ENCODE data around the gene PLXND1.

The PLXND1 gene

DNA sequence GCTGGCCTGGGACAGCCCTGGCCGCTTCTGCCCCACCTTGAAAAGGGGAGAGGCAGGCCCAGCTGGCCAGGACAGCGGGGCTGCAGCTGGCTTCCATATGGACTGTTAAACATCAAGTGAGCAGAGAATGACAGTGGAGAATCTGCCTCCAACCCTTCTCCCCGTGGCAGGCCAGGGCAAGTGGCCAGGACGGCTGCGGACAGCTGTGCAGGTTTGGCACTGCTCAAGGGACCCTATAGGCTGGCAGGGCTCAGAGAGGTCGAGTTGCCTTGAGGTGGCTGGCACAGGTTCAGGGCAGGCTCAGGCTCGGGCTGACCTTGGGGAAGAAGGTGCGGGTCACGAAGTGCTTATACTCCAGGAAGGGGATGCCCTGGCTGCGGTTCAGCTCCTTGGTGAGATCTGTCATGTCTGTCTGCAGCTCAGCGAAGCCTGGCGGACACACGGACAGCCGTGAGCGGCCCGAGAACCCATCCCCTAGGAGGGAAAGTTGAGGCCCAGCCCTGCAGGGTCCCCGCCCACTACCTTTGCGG, 39.2 kb downstream of the PLXND1 start:
- no peak for DNase-seq (ENCODE audit: low read depth, low spot score)
- TF ChIP-seq, protein P1, sequence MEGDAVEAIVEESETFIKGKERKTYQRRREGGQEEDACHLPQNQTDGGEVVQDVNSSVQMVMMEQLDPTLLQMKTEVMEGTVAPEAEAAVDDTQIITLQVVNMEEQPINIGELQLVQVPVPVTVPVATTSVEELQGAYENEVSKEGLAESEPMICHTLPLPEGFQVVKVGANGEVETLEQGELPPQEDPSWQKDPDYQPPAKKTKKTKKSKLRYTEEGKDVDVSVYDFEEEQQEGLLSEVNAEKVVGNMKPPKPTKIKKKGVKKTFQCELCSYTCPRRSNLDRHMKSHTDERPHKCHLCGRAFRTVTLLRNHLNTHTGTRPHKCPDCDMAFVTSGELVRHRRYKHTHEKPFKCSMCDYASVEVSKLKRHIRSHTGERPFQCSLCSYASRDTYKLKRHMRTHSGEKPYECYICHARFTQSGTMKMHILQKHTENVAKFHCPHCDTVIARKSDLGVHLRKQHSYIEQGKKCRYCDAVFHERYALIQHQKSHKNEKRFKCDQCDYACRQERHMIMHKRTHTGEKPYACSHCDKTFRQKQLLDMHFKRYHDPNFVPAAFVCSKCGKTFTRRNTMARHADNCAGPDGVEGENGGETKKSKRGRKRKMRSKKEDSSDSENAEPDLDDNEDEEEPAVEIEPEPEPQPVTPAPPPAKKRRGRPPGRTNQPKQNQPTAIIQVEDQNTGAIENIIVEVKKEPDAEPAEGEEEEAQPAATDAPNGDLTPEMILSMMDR (IDR thresholded peaks at IDR 0.05; ENCODE audit: low read depth, low read length): no peak
- in situ Hi-C loops (cut with HindIII; ENCODE audit: low sequenced_read_pairs): no loop called here
- H3K4me3 ChIP-seq (ENCODE audit: low read depth, low read length): no peak overlapping the region

DNA sequence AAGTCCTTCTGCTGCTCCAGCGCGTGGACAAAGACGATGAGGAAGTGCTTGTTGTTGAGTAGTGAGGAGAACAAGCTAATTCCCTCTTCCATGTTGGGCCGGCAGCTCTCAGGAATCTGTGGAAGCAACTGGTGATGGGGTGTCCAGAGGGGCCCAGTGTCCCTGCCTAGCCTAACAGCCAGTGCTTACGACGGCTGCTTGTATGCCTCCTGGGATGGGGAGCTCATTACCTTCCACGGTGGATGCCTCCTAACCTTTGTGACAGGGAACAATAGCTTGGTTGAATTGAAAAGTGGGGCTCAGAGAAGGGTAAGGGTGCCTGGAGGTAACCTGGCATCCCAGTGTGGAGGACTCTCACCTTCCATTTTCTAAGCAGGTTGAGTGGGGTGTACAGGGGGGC, 40.6 kb downstream of the PLXND1 start:
- no peak for DNase-seq (ENCODE audit: low read depth, low spot score)
- TF ChIP-seq, protein P1 (IDR thresholded peaks at IDR 0.05; ENCODE audit: low read depth, low read length): no peak
- in situ Hi-C loops (cut with HindIII; ENCODE audit: low sequenced_read_pairs): no loop called here
- no peak overlapping the region for H3K4me3 ChIP-seq (ENCODE audit: low read depth, low read length)

DNA sequence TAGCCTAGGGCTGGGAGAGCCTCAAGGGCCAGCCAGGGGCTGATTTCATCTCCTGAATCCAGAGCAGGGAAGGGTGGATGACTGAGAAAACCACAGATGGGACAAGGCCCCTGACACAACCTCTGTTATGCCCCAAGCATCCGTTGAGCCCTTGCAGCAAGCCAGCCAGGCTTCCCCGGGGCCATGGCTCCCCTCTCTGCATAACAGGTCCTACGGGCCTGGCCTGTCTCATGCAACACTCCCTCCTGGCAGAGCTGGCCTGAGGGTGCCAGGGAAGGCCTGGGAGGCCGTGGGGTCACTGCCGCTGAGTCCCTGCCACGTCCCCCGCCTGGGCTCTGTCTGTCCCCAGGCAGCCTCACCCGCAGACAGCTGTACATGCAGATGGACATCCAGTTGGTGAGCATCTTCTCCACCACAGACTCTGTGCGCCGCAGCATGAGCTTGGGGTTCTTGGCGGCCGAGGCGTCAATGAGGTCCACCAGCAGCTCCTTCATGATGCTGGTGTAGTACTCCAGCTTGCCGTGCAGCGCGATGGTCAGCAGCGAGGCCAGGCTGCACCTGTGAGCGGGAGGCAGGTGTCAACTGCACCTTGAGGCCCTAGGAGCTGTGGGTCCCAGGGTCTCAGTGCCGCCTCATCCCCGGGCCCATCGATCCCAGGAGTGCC, 41.4 kb downstream of the PLXND1 start:
- in situ Hi-C loops (cut with HindIII; ENCODE audit: low sequenced_read_pairs): no loop called here
- H3K4me3 ChIP-seq (ENCODE audit: low read depth, low read length): no peak overlapping the region
- TF ChIP-seq, protein P1 (IDR thresholded peaks at IDR 0.05; ENCODE audit: low read depth, low read length): no peak
- DNase-seq (ENCODE audit: low read depth, low spot score): no peak

DNA sequence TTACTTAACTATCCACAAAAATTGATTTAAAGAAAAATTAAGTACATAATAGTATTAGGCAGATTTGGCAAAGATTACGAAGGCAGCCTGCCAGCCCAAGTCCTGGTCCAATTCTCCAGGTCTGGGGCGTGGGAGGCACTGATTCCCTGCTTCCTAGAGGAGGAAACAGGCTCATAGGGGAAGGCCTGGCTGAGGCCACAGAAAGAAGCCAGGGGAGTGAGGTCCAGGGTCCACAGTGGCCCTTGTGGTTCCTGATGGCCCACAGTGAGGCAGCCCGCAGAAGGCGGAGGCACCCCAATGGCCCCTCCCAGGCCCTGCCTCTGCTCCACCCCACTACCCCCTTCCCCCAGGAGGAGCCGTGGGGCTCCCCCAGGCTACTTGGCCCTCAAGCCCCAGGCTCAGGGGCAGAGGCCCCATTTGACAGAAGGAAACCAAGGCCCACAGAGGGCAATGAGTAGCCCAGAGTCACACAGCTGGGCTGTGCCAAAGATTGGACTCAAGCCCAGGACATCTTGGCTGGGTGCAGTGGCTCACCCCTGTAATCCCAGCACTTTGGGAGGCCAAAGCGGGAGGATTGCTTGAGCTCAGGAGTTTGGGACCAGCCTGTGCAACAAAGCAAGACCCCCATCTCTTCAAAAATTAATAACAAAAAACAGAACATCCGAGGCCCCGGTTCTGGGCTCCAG, 42.5 kb downstream of the PLXND1 start:
- in situ Hi-C loops (cut with HindIII; ENCODE audit: low sequenced_read_pairs): no loop called here
- DNase-seq (ENCODE audit: low read depth, low spot score): no peak
- no peak overlapping the region for H3K4me3 ChIP-seq (ENCODE audit: low read depth, low read length)
- TF ChIP-seq, protein P1 (IDR thresholded peaks at IDR 0.05; ENCODE audit: low read depth, low read length): no peak

DNA sequence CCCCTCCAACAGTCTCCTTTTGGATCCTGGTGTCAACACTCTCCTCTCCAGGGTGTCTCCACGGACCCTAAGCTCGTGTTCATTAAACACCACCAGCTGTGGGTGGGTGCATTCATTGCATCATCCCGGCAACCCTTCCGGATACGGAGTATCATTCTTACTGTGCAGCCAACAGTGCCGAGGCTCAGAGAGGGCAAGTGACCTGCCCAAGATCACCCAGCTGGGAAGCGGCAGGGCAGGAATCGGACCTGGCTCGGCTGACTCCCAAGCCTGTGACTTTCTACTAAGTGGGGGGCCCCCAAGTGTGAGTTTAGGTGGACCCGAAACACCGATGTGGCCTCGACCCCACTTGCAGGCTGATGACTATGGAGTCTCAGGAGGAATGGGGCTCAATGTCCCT, 43.1 kb downstream of the PLXND1 start:
- TF ChIP-seq, protein P1 (IDR thresholded peaks at IDR 0.05; ENCODE audit: low read depth, low read length): no peak
- in situ Hi-C loops (cut with HindIII; ENCODE audit: low sequenced_read_pairs): no loop called here

DNA sequence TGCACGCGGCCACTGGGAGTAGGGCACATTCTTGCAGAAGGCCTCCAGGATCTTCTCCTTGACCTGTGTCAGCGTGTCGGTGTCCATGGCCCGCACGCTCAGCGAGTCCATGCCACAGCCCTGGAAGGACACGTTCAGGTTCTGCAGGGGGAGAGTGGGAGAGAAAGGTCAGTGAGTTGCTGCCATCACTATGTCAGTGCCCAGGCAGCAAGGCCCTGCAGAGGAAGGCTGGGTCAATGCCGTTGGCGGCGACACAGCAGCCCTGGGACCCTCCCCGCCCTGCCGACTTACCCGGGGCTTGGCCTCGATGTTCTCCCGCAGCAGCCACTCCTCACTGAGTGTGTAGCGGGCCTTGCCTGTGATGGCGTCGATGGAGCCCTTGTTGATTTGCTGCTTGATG, 43.7 kb downstream of the PLXND1 start:
- H3K4me3 ChIP-seq (ENCODE audit: low read depth, low read length): no peak overlapping the region
- in situ Hi-C loops (cut with HindIII; ENCODE audit: low sequenced_read_pairs): no loop called here
- no peak for DNase-seq (ENCODE audit: low read depth, low spot score)
- TF ChIP-seq, protein P1 (IDR thresholded peaks at IDR 0.05; ENCODE audit: low read depth, low read length): no peak

More for the DNA sequence above, 43.1 kb downstream of the PLXND1 start:
- no peak for DNase-seq (ENCODE audit: low read depth, low spot score)
- no peak overlapping the region for H3K4me3 ChIP-seq (ENCODE audit: low read depth, low read length)

Data from astrocyte of the spinal cord (primary cell).